Measurements from ENCODE around the gene P3H2. TPM values are rescaled to one million over a fixed set of nuclear protein-coding genes. Genes with fewer than 3 reads are reported as not detected.

Gene P3H2
- total and polyA plus RNA-seq, 9 of the 15 experiments (the other 6 are each of a cell fraction or from before 2014, with no cell fraction given) = 0.04 to 0.26 (median 0.22) TPM; not detected in 6

DNA sequence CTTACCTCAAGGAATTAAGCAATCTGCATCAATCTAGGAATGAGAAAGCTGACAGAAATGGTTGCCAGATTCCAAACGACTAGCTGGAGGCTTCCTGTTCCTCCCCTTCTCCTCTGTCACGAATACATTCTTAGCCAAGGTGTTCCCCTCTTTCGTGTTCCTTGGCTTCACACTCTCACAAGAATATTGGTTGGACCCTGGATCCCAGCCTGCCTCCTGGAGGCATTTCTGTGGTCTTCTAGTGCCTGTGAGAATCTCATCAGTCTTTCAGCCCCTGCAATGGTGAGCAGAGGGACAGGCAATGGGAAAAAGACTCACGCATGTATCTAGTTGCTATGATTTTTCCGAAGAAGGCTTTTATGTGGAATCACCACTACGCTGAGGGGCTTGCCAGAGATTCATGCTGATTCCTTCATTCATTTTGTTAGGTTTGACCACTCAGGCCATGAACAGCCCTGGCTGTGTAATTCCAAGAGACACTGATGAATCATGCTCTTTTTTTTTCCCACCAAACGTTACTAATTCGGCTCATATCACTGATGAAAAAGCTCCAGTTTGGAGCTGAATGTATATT lies 1.6 kb upstream of the P3H2 start:
- CTCF ChIA-PET (ENCODE audit: low intra/inter-chr PET ratio) = no interaction called here
- Histone ChIP-seq H3K4me1 (replicated peaks in 1 of 2; ENCODE audit: control insufficient read depth in 2 of 2, insufficient read depth in 2 of 2, low read length in 2 of 2) (no peaks in the 10 kb centered on the region), H3K9me3 (replicated peaks; ENCODE audit: control insufficient read depth, insufficient read depth, low read depth, low read length) (no peaks in the 10 kb centered on the region), H2AFZ (ENCODE audit: low read depth, low read length) (no peak overlapping the region), H3K9me1 (ENCODE audit: control insufficient read depth, insufficient read depth, low read length) (no peaks in the 10 kb centered on the region), H3K27ac (ENCODE audit: extremely low read depth, low read depth, low read length) (no peak overlapping the region), H3K36me3 (ENCODE audit: control insufficient read depth, insufficient read depth, low read length) (no peaks in the 10 kb centered on the region), H3K9ac (ENCODE audit: insufficient read depth in 1 of 2, low read depth in 2 of 2, low read length in 2 of 2) (no peak overlapping the region), H3K27me3 (ENCODE audit: control insufficient read depth in 2 of 2, insufficient read depth in 2 of 2, low read length in 2 of 2) (no peaks in the 10 kb centered on the region), H3K4me2 (ENCODE audit: insufficient read depth, low read length) (no peak overlapping the region), H3K4me3 (no peak overlapping the region), H4K20me1 (replicated peaks; ENCODE audit: control insufficient read depth, insufficient read depth, low read length) (no peaks in the 10 kb centered on the region), H3K79me2 (ENCODE audit: control insufficient read depth, insufficient read depth, low read length) (no peaks in the 10 kb centered on the region)
- POLR2A ChIA-PET = no interaction called here
- TF ChIP-seq PHF8 (IDR thresholded peaks at IDR 0.05; ENCODE audit: borderline replicate concordance, low read length) (no peak), MTA3 (IDR thresholded peaks at IDR 0.05; ENCODE audit: borderline replicate concordance) (no peak), HDGF (IDR thresholded peaks at IDR 0.05) (no peak), SUPT5H (IDR thresholded peaks at IDR 0.05) (no peak), MAFG (tag; conservative IDR thresholded peaks at IDR 0.05) (no peak)
- intact Hi-C loops (cut with micrococcal nuclease) (no loop called here), in situ Hi-C loops (cut with MboI) (no loop called here)
- FAIRE-seq (no peak), DNase-seq (ENCODE audit: extremely low read depth in 1 of 4, low spot score in 3 of 4) (no peak), ATAC-seq (no peak)
- no TSS peak for BruUV-seq (replicated peaks)
- 3% methylated on average over 8 of the region's 8 CpGs for WGBS (ENCODE audit: insufficient coverage, low coverage, missing lambda C conversion rate)

DNA sequence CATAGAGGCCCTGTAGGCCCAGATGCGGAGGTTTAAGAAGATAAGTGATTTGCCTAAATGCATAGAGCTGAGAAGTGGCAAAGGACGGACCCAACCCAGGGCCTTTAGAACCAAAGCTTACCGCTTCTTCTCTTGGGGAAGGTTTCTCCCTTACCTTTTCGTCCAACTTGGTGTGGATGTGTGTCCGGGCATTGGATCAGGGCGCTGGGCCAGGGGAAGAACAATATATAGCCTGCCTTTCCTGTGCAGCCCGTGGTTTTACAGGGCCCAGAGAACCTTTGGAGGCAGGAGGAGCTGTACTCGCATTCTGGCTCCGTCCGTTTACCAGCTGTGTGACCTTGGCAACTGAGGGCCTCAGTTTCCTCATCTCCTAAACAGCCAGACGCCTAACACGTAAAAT lies 686 bp upstream of the P3H2 start:
- Histone ChIP-seq H3K27me3 (ENCODE audit: control insufficient read depth in 2 of 2, insufficient read depth in 2 of 2, low read length in 2 of 2) (no peaks in the 10 kb centered on the region), H3K9ac (ENCODE audit: insufficient read depth in 1 of 2, low read depth in 2 of 2, low read length in 2 of 2) (no peak overlapping the region), H3K9me1 (ENCODE audit: control insufficient read depth, insufficient read depth, low read length) (no peaks in the 10 kb centered on the region), H4K20me1 (replicated peaks; ENCODE audit: control insufficient read depth, insufficient read depth, low read length) (no peaks in the 10 kb centered on the region), H3K4me1 (replicated peaks in 1 of 2; ENCODE audit: control insufficient read depth in 2 of 2, insufficient read depth in 2 of 2, low read length in 2 of 2) (no peaks in the 10 kb centered on the region), H3K27ac (ENCODE audit: extremely low read depth, low read depth, low read length) (no peak overlapping the region), H3K4me3 (no peak overlapping the region), H3K79me2 (ENCODE audit: control insufficient read depth, insufficient read depth, low read length) (no peaks in the 10 kb centered on the region), H2AFZ (ENCODE audit: low read depth, low read length) (no peak overlapping the region), H3K9me3 (replicated peaks; ENCODE audit: control insufficient read depth, insufficient read depth, low read depth, low read length) (no peaks in the 10 kb centered on the region), H3K4me2 (ENCODE audit: insufficient read depth, low read length) (no peak overlapping the region), H3K36me3 (ENCODE audit: control insufficient read depth, insufficient read depth, low read length) (no peaks in the 10 kb centered on the region)
- in situ Hi-C loops (cut with MboI) = no loop called here
- ChIA-PET CTCF (ENCODE audit: low intra/inter-chr PET ratio) (no interaction called here), POLR2A (no interaction called here)
- TF ChIP-seq, protein P1, sequence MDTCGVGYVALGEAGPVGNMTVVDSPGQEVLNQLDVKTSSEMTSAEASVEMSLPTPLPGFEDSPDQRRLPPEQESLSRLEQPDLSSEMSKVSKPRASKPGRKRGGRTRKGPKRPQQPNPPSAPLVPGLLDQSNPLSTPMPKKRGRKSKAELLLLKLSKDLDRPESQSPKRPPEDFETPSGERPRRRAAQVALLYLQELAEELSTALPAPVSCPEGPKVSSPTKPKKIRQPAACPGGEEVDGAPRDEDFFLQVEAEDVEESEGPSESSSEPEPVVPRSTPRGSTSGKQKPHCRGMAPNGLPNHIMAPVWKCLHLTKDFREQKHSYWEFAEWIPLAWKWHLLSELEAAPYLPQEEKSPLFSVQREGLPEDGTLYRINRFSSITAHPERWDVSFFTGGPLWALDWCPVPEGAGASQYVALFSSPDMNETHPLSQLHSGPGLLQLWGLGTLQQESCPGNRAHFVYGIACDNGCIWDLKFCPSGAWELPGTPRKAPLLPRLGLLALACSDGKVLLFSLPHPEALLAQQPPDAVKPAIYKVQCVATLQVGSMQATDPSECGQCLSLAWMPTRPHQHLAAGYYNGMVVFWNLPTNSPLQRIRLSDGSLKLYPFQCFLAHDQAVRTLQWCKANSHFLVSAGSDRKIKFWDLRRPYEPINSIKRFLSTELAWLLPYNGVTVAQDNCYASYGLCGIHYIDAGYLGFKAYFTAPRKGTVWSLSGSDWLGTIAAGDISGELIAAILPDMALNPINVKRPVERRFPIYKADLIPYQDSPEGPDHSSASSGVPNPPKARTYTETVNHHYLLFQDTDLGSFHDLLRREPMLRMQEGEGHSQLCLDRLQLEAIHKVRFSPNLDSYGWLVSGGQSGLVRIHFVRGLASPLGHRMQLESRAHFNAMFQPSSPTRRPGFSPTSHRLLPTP (IDR thresholded peaks at IDR 0.05; ENCODE audit: borderline replicate concordance, extremely low read depth, insufficient read length) = no peak
- no TSS peak for BruUV-seq (replicated peaks)
- DNase-seq (ENCODE audit: extremely low read depth in 1 of 4, low spot score in 3 of 4) (no peak), FAIRE-seq (no peak), ATAC-seq (no peak)
- 2% methylated on average over 12 of the region's 12 CpGs for WGBS (ENCODE audit: insufficient coverage, low coverage, missing lambda C conversion rate)
- intact Hi-C loops (cut with micrococcal nuclease) = no loop called here
